ENCODE measurements around the gene USP32.

Gene USP32

DNA sequence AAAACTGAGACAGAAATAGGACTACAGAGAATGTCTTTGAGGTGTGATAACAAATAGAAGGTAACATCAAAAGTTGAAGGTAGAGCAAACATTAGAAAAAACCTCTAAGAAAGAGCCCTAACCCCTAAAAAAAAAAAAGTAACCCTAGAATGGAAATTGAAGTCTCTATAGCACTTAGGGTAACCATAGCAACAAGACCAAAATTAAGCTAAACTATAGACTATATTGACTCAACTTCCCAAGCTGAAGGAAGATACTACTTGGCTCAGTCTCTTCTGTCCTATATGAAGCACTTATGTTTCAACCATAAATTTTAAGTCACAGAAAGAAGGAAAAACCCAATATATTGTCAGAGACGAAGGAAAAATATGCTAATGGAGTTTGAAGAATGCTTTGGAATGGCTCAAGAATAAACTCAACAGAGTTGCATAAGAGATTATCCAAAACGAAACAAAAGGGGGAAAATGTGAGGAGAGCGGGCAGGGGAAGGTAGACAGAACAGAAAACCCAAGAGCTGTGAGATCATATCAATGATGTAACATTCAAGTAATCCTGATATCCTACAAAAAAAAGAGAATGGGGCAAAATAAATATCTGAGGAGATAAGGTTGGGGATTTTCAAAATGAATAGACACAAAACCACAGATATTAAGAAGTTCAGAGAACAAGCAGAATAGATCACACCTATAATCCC, 88.4 kb downstream of the USP32 start:
- no peak for DNase-seq (ENCODE audit: low spot score)
- in situ Hi-C loops (cut with MboI; ENCODE audit: low sequenced_read_pairs, unreplicated experiment) = no loop called here
- TF ChIP-seq CTCF (IDR thresholded peaks at IDR 0.05; ENCODE audit: borderline replicate concordance, control extremely low read depth, extremely low read depth, insufficient read depth, missing control alignments) = no peak

DNA sequence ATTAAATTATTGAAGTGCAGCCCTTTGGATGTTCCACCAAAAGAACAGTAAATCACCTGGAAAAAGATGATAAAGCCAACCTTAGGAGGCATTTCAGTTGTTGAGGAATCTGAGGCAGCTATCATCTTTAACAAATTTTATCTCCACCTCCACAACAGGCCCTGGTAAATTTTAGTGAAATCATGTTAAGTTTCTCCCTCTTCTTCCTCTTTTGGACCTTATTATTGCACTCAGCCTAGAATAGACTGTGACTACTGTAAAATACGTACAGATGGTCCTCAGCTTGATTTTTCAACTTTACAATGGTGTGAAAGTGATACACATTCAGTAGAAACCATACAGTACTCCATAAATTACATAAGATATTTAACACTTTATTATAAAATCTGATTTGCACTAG, 90.3 kb downstream of the USP32 start:
- TF ChIP-seq CTCF (IDR thresholded peaks at IDR 0.05; ENCODE audit: borderline replicate concordance, control extremely low read depth, extremely low read depth, insufficient read depth, missing control alignments) = no peak
- in situ Hi-C loops (cut with MboI; ENCODE audit: low sequenced_read_pairs, unreplicated experiment) = no loop called here
- no peak for DNase-seq (ENCODE audit: low spot score)

DNA sequence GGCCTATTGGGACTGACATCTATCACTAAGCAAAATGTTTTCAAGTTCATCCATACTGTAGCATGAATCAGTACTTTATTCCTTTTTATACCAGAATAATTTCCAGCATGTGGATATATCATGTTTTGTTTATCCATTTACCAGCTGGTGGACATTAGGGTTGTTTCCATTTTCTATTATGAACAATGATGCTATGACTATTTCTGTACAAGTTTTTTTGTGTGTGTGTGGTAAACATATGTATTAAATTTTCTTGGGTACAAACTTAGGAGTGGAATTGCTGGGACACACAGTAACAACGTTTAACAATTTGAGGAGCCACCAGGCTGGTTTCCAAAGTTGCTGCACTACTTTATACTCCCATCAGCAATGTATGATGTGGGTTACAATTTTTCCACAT, 91.0 kb downstream of the USP32 start:
- TF ChIP-seq CTCF (IDR thresholded peaks at IDR 0.05; ENCODE audit: borderline replicate concordance, control extremely low read depth, extremely low read depth, insufficient read depth, missing control alignments) = no peak
- no peak for DNase-seq (ENCODE audit: low spot score)
- in situ Hi-C loops (cut with MboI; ENCODE audit: low sequenced_read_pairs, unreplicated experiment) = no loop called here

DNA sequence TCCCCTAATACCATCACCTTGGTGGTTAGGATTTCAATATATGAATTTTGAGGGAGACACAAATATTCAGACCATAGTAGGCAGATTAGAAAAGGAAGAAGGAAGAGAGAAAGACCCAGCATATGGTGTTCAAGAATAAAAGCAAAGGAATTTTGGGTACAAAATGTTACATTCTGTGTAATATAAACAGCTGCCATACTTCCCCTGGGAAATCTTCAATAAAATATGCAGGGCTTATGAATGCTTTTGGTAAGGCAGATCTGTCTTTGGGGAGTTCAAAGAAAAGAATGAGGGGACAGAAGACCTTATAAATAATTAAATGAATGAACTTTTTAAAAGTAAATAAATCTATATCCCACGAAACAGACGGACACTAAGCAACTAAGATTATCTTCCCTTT, 91.9 kb downstream of the USP32 start:
- TF ChIP-seq CTCF (IDR thresholded peaks at IDR 0.05; ENCODE audit: borderline replicate concordance, control extremely low read depth, extremely low read depth, insufficient read depth, missing control alignments) = no peak
- no peak for DNase-seq (ENCODE audit: low spot score)
- in situ Hi-C loops (cut with MboI; ENCODE audit: low sequenced_read_pairs, unreplicated experiment) = no loop called here

DNA sequence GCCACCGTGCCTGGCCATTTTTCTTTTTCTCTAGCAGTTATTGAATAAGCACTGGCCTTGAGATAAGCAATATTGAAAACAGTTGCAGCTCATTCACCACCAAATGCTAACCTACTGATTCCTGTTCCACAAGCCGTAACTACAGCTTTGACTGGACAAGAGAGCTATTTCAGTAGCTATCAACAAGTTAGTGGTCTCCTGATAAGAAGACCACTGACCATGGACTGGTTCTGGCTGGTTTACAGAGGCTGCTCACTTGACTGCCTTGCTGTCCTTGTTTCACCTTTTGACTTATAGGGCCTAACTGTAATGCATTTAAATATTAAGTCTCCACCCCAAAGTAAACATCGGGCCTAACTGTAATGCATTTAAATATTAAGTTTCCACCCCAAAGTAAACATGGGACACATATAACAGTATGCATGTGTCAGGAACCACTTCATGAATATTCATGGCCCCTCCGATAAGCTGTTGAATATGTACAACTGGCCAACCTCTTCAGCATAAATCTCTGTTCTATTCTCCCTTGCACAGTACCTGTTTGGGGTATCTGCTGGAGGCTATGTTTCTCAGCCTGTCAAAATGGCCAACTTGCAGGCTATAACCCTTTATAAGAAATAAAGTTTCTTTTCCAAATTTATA, 94.1 kb downstream of the USP32 start:
- in situ Hi-C loops (cut with MboI; ENCODE audit: low sequenced_read_pairs, unreplicated experiment) = no loop called here
- DNase-seq (ENCODE audit: low spot score) = no peak
- TF ChIP-seq CTCF (IDR thresholded peaks at IDR 0.05; ENCODE audit: borderline replicate concordance, control extremely low read depth, extremely low read depth, insufficient read depth, missing control alignments) = no peak

DNA sequence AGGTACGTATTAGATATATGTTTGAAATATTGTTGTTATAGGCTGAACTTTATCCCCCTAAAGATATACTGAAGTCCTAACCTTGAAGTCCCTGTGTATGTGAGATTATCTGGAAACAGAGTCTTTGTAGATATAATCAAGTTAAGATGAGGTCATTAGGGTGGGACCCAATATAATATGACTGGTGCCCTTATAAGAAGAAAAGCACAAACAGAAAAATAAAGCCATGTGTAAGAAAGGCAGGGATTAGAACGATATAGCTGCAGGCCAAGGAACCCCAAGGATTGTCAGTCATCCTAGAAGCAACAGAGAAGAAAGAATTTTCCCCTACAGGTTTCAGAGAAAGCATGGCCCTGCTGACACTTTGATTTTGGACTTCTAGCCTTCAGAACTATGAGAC, 95.8 kb downstream of the USP32 start:
- TF ChIP-seq CTCF (IDR thresholded peaks at IDR 0.05; ENCODE audit: borderline replicate concordance, control extremely low read depth, extremely low read depth, insufficient read depth, missing control alignments) = no peak
- in situ Hi-C loops (cut with MboI; ENCODE audit: low sequenced_read_pairs, unreplicated experiment) = no loop called here
- DNase-seq (ENCODE audit: low spot score) = no peak

Measured in GM13976 (cell line).